B cell (primary cell): Measurements from ENCODE around the gene GOLIM4. TPM values are rescaled to one million over a fixed set of nuclear protein-coding genes. Genes with fewer than 3 reads are reported as not detected.
A peak's percentile ranks its signal among the peaks of the same experiment; 100 is the strongest.

ENCODE experiments used
- ATAC-seq: fragments of 200-7000 bp; cut with Tn5 transposase; one replicate; pipeline ENCODE4 v1.10.0; 2021; ENCODE audit warnings: low read depth, mild to moderate bottlenecking, moderate number of reproducible peaks, moderate library complexity
- CTCF ChIA-PET: fragments of 350-600 bp; sonication (Branson Sonifier 250); formaldehyde crosslinking; loops from one replicate; lab custom pipeline; 2021; ENCODE audit warnings: antibody characterized with exemption, inconsistent platforms; lab: Charles Lee
- POLR2A ChIA-PET: fragments of 350-600 bp; sonication (Branson Sonifier 250); formaldehyde crosslinking; loops from one replicate; lab custom pipeline; 2021; ENCODE audit warnings: antibody characterized with exemption; lab: Charles Lee
- DNase-seq: peaks from one replicate; pipeline ENCODE4 v3.0.0; 2013
- H2AFZ ChIP-seq: 2 replicates; pipeline ENCODE4 v1.6.1; 2012; ENCODE audit warnings: mild to moderate bottlenecking, low read depth, low read length; ENCODE audit not compliant: insufficient read depth, poor library complexity, severe bottlenecking
- H3K27ac ChIP-seq, 2 donors: 1 replicate in 1 of 2; 2 replicates in 1 of 2; pipeline ENCODE4 v1.5.1; 2012 to 2013; ENCODE audit warnings: low read length in 2 of 2, mild to moderate bottlenecking in 2 of 2, moderate library complexity in 1 of 2
- H3K27me3 ChIP-seq, 4 experiments: fragments of 200-600 bp in 1 of 4; sonication (generic) in 1 of 4; replicated peaks in 1 of 4; 1 replicate in 2 of 4; 2 replicates in 2 of 4; pipeline versions ENCODE4 v1.6.1 to v1.7.0; 2013 to 2016; ENCODE audit warnings: low read length in 3 of 4, mild to moderate bottlenecking in 2 of 4, mixed read lengths in 1 of 4, moderate library complexity in 1 of 4; ENCODE audit not compliant: insufficient read depth in 4 of 4, control insufficient read depth in 3 of 4; ENCODE audit errors: control extremely low read depth in 1 of 4
- H3K36me3 ChIP-seq, 2 experiments: replicated peaks in 1 of 2; 1 replicate in 1 of 2; 2 replicates in 1 of 2; pipeline versions ENCODE4 v1.6.1 to v1.7.1; 2013; ENCODE audit warnings: low read length in 1 of 2; ENCODE audit not compliant: insufficient read depth in 2 of 2, control insufficient read depth in 1 of 2; ENCODE audit errors: control extremely low read depth in 1 of 2, extremely low read depth in 1 of 2
- H3K4me1 ChIP-seq, 2 donors: fragments of 200-600 bp in 1 of 2; sonication (generic) in 1 of 2; 1 replicate in 1 of 2; 2 replicates in 1 of 2; pipeline versions ENCODE4 v1.5.1 to v1.6.1; 2013 to 2017; ENCODE audit warnings: low read length in 2 of 2; ENCODE audit not compliant: control insufficient read depth in 2 of 2, insufficient read depth in 2 of 2
- H3K4me2 ChIP-seq: replicated peaks from 2 replicates; pipeline ENCODE3; 2012; ENCODE audit warnings: mild to moderate bottlenecking, low read depth, low read length; ENCODE audit not compliant: poor library complexity, severe bottlenecking
- H3K4me3 ChIP-seq, 5 experiments: fragments of 200-600 bp in 1 of 5; sonication (generic) in 1 of 5; 1 replicate in 3 of 5; 2 replicates in 2 of 5; pipeline versions ENCODE4 v1.5.1 to v1.7.0; 2011 to 2016; ENCODE audit warnings: low read length in 4 of 5, mild to moderate bottlenecking in 4 of 5, low read depth in 2 of 5, control low read depth in 1 of 5, moderate library complexity in 1 of 5; ENCODE audit not compliant: insufficient read depth in 1 of 5; ENCODE audit errors: control extremely low read depth in 1 of 5, extremely low read depth in 1 of 5
- H3K79me2 ChIP-seq: fragments of 200-600 bp; sonication (generic); one replicate; pipeline ENCODE4 v1.6.0; 2016; ENCODE audit warnings: low read length; ENCODE audit not compliant: control insufficient read depth, insufficient read depth
- H3K9ac ChIP-seq: fragments of 200-600 bp; sonication (generic); 2 replicates; pipeline ENCODE4 v1.6.1; 2017; ENCODE audit warnings: mild to moderate bottlenecking, low read length, moderate library complexity
- H3K9me3 ChIP-seq, 3 donors: one replicate each; pipeline versions ENCODE4 v1.6.1 to v1.7.1; 2013; ENCODE audit warnings: low read length in 2 of 3; ENCODE audit not compliant: control insufficient read depth in 2 of 3, insufficient read depth in 1 of 3; ENCODE audit errors: control extremely low read depth in 1 of 3
- H4K20me1 ChIP-seq: 2 replicates; pipeline ENCODE4 v1.6.0; 2012; ENCODE audit warnings: mild to moderate bottlenecking, low read length; ENCODE audit not compliant: insufficient read depth, control insufficient read depth, poor library complexity, severe bottlenecking
- H3K27ac Mint-ChIP-seq: one replicate; pipeline ENCODE4 v1.8.0; 2021; ENCODE audit warnings: mixed read lengths
- H3K27me3 Mint-ChIP-seq: one replicate; pipeline ENCODE4 v1.8.0; 2021; ENCODE audit warnings: mixed read lengths
- H3K4me1 Mint-ChIP-seq: one replicate; pipeline ENCODE4 v1.8.0; 2021; ENCODE audit warnings: mixed read lengths
- H3K4me3 Mint-ChIP-seq: one replicate; pipeline ENCODE4 v1.8.0; 2021; ENCODE audit warnings: mixed read lengths
- H3K9me3 Mint-ChIP-seq: one replicate; pipeline ENCODE4 v1.8.0; 2022; ENCODE audit warnings: mixed read lengths; ENCODE audit not compliant: insufficient read depth
- EZH2 ChIP-seq: IDR thresholded peaks from 2 replicates; pipeline ENCODE4 v1.6.1; 2012; ENCODE audit warnings: borderline replicate concordance, low read depth, mild to moderate bottlenecking, moderate library complexity, low read length; ENCODE audit not compliant: insufficient read depth, poor library complexity, severe bottlenecking
- WGBS: methylation state at CpG from one replicate; pipeline ENCODE4 v1.1.5; 2013; ENCODE audit warnings: missing lambda C conversion rate; ENCODE audit not compliant: insufficient coverage; 5-methylcytosine and 5-hydroxymethylcytosine counted together
- intact Hi-C: fragments of 100-400 bp; cut with micrococcal nuclease; formaldehyde crosslinking; loops from one replicate; pipeline ENCODE4 v1.10.0; 2022
- polyA minus RNA-seq: library from RNA; depleted of rRNA, polyadenylated mRNA; stranded (reverse); fragments of >200 nt; gene quantifications from 2 replicates; pipeline ENCODE4 v1.2.3, GENCODE V29; 2012
- polyA plus RNA-seq: library from polyadenylated mRNA; depleted of rRNA; stranded (reverse); fragments of >200 nt; gene quantifications from 2 replicates; pipeline ENCODE4 v1.2.3, GENCODE V29; 2012
- total RNA-seq, 2 donors: library from RNA; stranded (reverse); fragments of 120-200 nt in 1 of 2; gene quantifications; 1 replicate in 1 of 2; 2 replicates in 1 of 2; pipeline versions ENCODE4 v1.2.3 to v1.2.4, GENCODE V29; 2013 to 2022
- TF ChIP-seq, protein P1 (sequence below): fragments of 200-600 bp; IDR thresholded peaks from one replicate; pipeline ENCODE4 v1.8.0; 2022; ENCODE audit warnings: antibody characterized with exemption, mild to moderate bottlenecking

GOLIM4 gene, protein sequence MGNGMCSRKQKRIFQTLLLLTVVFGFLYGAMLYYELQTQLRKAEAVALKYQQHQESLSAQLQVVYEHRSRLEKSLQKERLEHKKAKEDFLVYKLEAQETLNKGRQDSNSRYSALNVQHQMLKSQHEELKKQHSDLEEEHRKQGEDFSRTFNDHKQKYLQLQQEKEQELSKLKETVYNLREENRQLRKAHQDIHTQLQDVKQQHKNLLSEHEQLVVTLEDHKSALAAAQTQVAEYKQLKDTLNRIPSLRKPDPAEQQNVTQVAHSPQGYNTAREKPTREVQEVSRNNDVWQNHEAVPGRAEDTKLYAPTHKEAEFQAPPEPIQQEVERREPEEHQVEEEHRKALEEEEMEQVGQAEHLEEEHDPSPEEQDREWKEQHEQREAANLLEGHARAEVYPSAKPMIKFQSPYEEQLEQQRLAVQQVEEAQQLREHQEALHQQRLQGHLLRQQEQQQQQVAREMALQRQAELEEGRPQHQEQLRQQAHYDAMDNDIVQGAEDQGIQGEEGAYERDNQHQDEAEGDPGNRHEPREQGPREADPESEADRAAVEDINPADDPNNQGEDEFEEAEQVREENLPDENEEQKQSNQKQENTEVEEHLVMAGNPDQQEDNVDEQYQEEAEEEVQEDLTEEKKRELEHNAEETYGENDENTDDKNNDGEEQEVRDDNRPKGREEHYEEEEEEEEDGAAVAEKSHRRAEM
- 9.3 and 10.5 TPM in 2 replicates for total RNA-seq
- total RNA-seq (2013) = 9.3 TPM
- 2.5 and 3.0 TPM in 2 replicates for polyA plus RNA-seq
- 4.9 and 5.9 TPM in 2 replicates for polyA minus RNA-seq

DNA sequence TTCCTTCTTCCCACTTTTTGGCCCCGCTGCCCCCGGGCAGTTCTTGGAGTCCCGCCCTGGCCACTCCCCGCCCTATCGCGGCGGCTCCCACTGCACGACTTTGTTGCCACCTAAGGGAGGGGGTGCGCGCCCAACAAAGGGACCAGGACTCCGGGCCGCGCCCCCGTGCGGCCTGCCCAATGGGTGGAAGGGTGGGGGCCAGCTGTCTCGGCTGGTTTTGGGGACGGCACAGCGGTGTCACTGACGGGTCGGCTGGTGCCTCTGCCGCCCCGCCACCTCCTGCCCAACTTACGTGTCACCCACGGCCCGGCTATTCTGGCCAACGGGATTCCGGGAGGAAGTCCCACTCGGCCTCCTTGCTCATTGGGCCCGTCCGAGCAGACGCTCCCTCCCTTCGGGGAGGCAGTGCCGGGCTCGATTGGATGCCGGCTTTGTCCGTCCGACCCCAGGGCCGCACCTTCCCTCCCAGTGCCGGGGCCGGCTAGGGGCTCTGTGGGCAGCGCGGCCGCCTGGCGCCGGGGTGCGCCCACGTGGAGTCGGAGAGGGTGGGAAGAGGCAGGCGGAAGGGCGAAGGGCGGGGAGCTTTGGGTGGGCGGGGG is at the start of gene GOLIM4:
Gene GOLIM4, minus strand, starts transcription at position 314 of the 599 bp plus-strand sequence. CDS start 639 bp downstream, outside the sequence.
- H3K4me2 ChIP-seq = peak within 1 kb of the TSS; percentile 95
- peaks cover 6% of the 10 kb centered on the region for H4K20me1 ChIP-seq
- H3K9ac ChIP-seq = peak within 1 kb of the TSS; percentile 81
- H3K4me1 ChIP-seq = peaks cover 9 to 11% of the 10 kb centered on the region in 2 donors
- WGBS = under 1% methylated on average over 50 of the region's 52 CpGs
- H3K27me3 ChIP-seq = no peaks in the 10 kb centered on the region
- H3K27me3 Mint-ChIP-seq = no peaks in the 10 kb centered on the region
- H3K4me3 Mint-ChIP-seq = peak within 1 kb of the TSS; percentile 100
- TF ChIP-seq, protein P1, sequence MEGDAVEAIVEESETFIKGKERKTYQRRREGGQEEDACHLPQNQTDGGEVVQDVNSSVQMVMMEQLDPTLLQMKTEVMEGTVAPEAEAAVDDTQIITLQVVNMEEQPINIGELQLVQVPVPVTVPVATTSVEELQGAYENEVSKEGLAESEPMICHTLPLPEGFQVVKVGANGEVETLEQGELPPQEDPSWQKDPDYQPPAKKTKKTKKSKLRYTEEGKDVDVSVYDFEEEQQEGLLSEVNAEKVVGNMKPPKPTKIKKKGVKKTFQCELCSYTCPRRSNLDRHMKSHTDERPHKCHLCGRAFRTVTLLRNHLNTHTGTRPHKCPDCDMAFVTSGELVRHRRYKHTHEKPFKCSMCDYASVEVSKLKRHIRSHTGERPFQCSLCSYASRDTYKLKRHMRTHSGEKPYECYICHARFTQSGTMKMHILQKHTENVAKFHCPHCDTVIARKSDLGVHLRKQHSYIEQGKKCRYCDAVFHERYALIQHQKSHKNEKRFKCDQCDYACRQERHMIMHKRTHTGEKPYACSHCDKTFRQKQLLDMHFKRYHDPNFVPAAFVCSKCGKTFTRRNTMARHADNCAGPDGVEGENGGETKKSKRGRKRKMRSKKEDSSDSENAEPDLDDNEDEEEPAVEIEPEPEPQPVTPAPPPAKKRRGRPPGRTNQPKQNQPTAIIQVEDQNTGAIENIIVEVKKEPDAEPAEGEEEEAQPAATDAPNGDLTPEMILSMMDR = no peak
- no peak for TF ChIP-seq EZH2
- DNase-seq (peak; percentile 90), ATAC-seq (peak; percentile 77)
- ChIA-PET POLR2A (interaction anchor here (1.1 kb wide), 1 partner anchor 360 kb away, joined by 3 read pairs; the partner anchor contains the start of gene SERPINI1), CTCF (no interaction called here)
- no peaks in the 10 kb centered on the region for H3K9me3 ChIP-seq
- intact Hi-C loops = loop anchor here (1.0 to 5.0 kb wide), 5 partner anchors 49 to 1567 kb away; partner anchors contain the start of genes MECOM and SERPINI1
- peak within 1 kb of the TSS; percentile 56 to 82 (median 73) for H3K4me3 ChIP-seq
- no peaks in the 10 kb centered on the region for H3K9me3 Mint-ChIP-seq
- H3K4me1 Mint-ChIP-seq = peaks cover 20% of the 10 kb centered on the region
- peak within 1 kb of the TSS; percentile 92 for H2AFZ ChIP-seq
- peak within 1 kb of the TSS; percentile 97 for H3K27ac Mint-ChIP-seq
- H3K27ac ChIP-seq = peak within 1 kb of the TSS; percentile 38 to 76
- H3K79me2 ChIP-seq = peaks cover 5% of the 10 kb centered on the region
- no peaks in the 10 kb centered on the region for H3K36me3 ChIP-seq
